ENCODE measurements around the gene ALDH3A1. TPM values are rescaled to one million over a fixed set of nuclear protein-coding genes. Genes with fewer than 3 reads are reported as not detected.

Gene ALDH3A1
- total RNA-seq, 1 experiment from 2014 or later = 0.39 TPM

GRCh38 chr17:19707728-19708221, 40.3 kb downstream of the ALDH3A1 start:
- no peak overlapping the region for H4K5ac ChIP-seq (ENCODE audit: insufficient read length, low read depth, low read length)
- no peak overlapping the region for H2BK120ac ChIP-seq (ENCODE audit: low read depth, low read length, poor library complexity, severe bottlenecking)
- H2AK5ac ChIP-seq (ENCODE audit: insufficient read length, low read length) = no peak overlapping the region
- H3K27me3 Mint-ChIP-seq (ENCODE audit: low read depth) = no peaks in the 10 kb centered on the region
- H3T11ph ChIP-seq (ENCODE audit: low read length) = no peak overlapping the region
- no peak overlapping the region for H3K56ac ChIP-seq (ENCODE audit: insufficient read length, low read depth, low read length)
- H4K91ac ChIP-seq (ENCODE audit: insufficient read length, low read depth, low read length) = no peak overlapping the region
- H3K27ac Mint-ChIP-seq = no peak overlapping the region
- H3K36me3 Mint-ChIP-seq (ENCODE audit: insufficient read depth in 1 of 3, low read depth in 3 of 3) = no peaks in the 10 kb centered on the region
- H3K4me2 ChIP-seq (ENCODE audit: insufficient read depth, insufficient read length, low read length) = no peak overlapping the region
- H3K79me1 ChIP-seq (ENCODE audit: insufficient read depth, low read depth, low read length, poor library complexity, severe bottlenecking) = no peaks in the 10 kb centered on the region
- H3K9me3 Mint-ChIP-seq = no peaks in the 10 kb centered on the region
- no peak overlapping the region for H2BK12ac ChIP-seq (ENCODE audit: insufficient read length, low read depth, low read length)
- H2BK20ac ChIP-seq (ENCODE audit: low read depth, low read length, poor library complexity, severe bottlenecking) = no peak overlapping the region
- H3K4me1 ChIP-seq (ENCODE audit: insufficient read depth, low read length) = no peaks in the 10 kb centered on the region; the same call in 1 of the 2 replicates
- H3K14ac ChIP-seq (ENCODE audit: insufficient read depth, low read length) = no peak overlapping the region
- H3K4me3 Mint-ChIP-seq = no peak overlapping the region
- no peak overlapping the region for H2BK15ac ChIP-seq (ENCODE audit: low read depth, low read length)
- H3K9me3 ChIP-seq (ENCODE audit: control insufficient read depth, low read depth, low read length) = no peaks in the 10 kb centered on the region
- no peak overlapping the region for H3K4ac ChIP-seq (ENCODE audit: low read depth, low read length)
- peak; percentile 30 for DNase-seq
- H3K27me3 ChIP-seq (ENCODE audit: insufficient read depth, low read length) = no peaks in the 10 kb centered on the region
- no peak overlapping the region for H2AFZ ChIP-seq (ENCODE audit: low read length)
- H3K27ac ChIP-seq (ENCODE audit: insufficient read length, low read depth, low read length) = no peak overlapping the region
- H3K9ac ChIP-seq (ENCODE audit: extremely low read depth, insufficient read length, low read length) = no peak overlapping the region
- no peaks in the 10 kb centered on the region for H3K23me2 ChIP-seq (ENCODE audit: insufficient read length, low read depth, low read length, poor library complexity, severe bottlenecking)
- TF ChIP-seq, protein P1, sequence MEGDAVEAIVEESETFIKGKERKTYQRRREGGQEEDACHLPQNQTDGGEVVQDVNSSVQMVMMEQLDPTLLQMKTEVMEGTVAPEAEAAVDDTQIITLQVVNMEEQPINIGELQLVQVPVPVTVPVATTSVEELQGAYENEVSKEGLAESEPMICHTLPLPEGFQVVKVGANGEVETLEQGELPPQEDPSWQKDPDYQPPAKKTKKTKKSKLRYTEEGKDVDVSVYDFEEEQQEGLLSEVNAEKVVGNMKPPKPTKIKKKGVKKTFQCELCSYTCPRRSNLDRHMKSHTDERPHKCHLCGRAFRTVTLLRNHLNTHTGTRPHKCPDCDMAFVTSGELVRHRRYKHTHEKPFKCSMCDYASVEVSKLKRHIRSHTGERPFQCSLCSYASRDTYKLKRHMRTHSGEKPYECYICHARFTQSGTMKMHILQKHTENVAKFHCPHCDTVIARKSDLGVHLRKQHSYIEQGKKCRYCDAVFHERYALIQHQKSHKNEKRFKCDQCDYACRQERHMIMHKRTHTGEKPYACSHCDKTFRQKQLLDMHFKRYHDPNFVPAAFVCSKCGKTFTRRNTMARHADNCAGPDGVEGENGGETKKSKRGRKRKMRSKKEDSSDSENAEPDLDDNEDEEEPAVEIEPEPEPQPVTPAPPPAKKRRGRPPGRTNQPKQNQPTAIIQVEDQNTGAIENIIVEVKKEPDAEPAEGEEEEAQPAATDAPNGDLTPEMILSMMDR (conservative IDR thresholded peaks at IDR 0.05) = no peak
- no peak overlapping the region for H4K8ac ChIP-seq (replicated peaks; ENCODE audit: insufficient read length, low read depth, low read length)
- WGBS (ENCODE audit: extremely low coverage, insufficient read length, low lambda C conversion rate) = no CpG with 5 or more reads among the region's 11 CpGs
- H3K79me2 ChIP-seq (ENCODE audit: insufficient read depth, low read length) = no peaks in the 10 kb centered on the region
- H3K18ac ChIP-seq (ENCODE audit: insufficient read length, low read depth, low read length) = no peak overlapping the region
- H4K20me1 ChIP-seq (ENCODE audit: control insufficient read depth, insufficient read depth, insufficient read length) = no peaks in the 10 kb centered on the region
- H3K23ac ChIP-seq (ENCODE audit: insufficient read length, low read depth, low read length) = no peak overlapping the region
- no peak overlapping the region for H2BK5ac ChIP-seq (ENCODE audit: insufficient read length, low read length)
- peaks cover 36 to 46% of the 10 kb centered on the region in 2 experiments for H3K4me1 Mint-ChIP-seq
